GM18951 (cell line): ENCODE results near the gene ARHGAP18.

Source experiments
- POLR2A ChIP-seq: IDR thresholded peaks from 4 replicates; pipeline ENCODE4 v1.6.1; 2011; ENCODE audit warnings: mild to moderate bottlenecking; ENCODE audit not compliant: insufficient read length, insufficient read depth; ENCODE audit errors: extremely low read depth
- in situ Hi-C: fragments of 300-500 bp; cut with MboI; formaldehyde crosslinking; loops from one replicate; pipeline ENCODE4 v1.12.0; 2022; ENCODE audit warnings: low sequenced_read_pairs, mixed read lengths, inconsistent platforms; ENCODE audit not compliant: unreplicated experiment

Gene ARHGAP18

GRCh38 chr6:129662406-129662766 lies 47.6 kb downstream of the ARHGAP18 start:
- in situ Hi-C loops, result no loop called here
- no peak for TF ChIP-seq POLR2A

GRCh38 chr6:129661536-129662405 lies 48.2 kb downstream of the ARHGAP18 start:
- TF ChIP-seq POLR2A, result no peak

GRCh38 chr6:129660346-129660676 lies 49.7 kb downstream of the ARHGAP18 start:
- TF ChIP-seq POLR2A, result no peak
- in situ Hi-C loops, result no loop called here

More at GRCh38 chr6:129661536-129662405, 48.2 kb downstream of the ARHGAP18 start:
- in situ Hi-C loops, result no loop called here

DNA sequence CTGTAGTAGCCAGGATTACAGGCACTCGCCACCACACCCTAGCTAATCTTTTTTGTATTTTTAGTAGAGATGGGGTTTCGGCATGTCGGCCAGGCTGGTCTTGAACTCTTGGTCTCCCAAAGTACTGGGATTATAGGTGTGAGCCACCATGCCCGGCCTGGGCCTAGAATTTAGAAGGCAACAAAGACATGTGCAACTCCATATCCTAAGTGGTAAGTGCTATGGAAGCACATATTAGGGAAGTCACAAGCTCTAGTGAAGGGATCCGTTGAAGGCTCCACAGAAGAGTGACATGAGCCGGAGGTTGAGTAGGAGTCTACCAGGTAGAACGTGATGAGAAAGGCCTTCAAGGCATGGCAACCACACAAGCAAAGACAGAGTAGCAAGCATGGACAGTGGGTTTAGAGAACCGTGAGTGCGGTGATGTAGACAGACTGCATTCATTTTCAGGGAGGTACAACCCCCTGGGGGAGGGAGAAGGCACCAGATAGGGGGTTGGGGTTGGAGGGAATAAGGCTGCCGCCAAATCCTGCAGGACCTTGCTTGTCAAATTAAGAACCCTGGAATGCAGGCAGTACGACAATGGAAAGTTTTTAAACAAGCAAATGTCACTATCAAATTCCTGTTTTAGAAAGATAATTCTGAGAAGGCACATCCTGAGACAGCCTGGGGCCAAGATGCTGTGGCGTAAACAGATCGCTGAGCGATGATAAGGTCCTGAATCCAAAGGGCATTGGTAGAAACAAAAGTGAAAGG lies 50.2 kb downstream of the ARHGAP18 start:
- in situ Hi-C loops, result no loop called here

DNA sequence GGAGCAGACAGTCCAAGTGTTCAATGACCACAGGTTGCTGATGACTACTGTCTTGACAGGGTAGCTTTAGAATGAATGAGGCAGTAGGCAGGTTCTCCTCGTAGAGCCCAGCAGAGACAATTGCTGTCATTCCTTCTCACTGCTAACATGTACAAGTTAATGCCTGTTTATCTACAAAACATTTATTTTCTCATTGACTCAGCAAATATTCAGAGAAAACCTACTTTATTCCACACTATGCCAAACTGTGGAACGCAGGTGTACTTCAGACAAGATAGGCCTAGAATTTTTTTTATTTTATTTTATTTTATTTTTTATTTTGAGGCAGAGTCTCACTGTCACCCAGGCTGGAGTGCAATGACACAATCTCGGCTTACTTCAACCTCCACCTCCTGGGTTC lies 50.8 kb downstream of the ARHGAP18 start:
- in situ Hi-C loops, result no loop called here

More for the DNA sequence above, 50.2 kb downstream of the ARHGAP18 start:
- TF ChIP-seq POLR2A, result no peak

GRCh38 chr6:129657483-129657882 lies 52.5 kb downstream of the ARHGAP18 start:
- in situ Hi-C loops, result no loop called here
- no peak for TF ChIP-seq POLR2A

More for the DNA sequence above, 50.8 kb downstream of the ARHGAP18 start:
- TF ChIP-seq POLR2A, result no peak

DNA sequence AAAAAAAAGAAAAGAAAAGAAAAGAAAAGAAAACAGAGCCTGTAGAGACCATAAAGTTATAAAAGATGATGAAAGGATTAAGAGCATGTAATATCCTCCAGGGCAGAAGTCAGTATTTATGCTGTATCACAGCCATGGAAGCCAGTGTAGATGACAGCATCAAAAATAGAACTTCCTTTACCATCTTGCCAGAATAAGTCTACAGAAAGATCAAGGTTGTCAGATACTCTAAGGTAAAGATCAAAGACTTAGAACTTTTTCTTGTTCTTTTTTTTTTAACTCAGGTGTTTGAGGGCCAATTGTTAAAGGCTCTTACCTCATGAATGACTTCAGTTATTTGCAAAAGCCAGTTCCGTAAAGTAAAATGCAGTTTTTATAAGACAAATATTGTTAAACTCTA lies 54.6 kb downstream of the ARHGAP18 start:
- in situ Hi-C loops, result no loop called here
- no peak for TF ChIP-seq POLR2A

DNA sequence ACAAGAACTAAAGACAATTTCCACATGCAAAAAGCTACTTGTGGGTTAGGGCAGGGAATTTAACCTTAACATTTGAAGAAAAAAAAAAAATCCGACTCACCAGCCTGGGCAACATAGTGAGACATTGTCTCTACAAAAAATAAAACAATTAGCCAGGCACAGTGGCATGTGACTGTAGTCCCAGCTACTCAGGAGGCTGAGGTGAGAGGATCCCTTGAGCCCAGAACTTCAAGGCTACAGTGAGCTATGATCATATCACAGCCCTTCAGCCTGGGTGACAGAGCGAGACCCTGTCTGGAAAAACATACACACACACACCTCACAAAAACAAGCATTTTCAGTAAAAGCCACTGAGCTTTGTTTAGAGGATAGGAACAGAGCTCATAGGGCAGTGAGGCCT lies 56.2 kb downstream of the ARHGAP18 start:
- in situ Hi-C loops, result no loop called here
- TF ChIP-seq POLR2A, result no peak

DNA sequence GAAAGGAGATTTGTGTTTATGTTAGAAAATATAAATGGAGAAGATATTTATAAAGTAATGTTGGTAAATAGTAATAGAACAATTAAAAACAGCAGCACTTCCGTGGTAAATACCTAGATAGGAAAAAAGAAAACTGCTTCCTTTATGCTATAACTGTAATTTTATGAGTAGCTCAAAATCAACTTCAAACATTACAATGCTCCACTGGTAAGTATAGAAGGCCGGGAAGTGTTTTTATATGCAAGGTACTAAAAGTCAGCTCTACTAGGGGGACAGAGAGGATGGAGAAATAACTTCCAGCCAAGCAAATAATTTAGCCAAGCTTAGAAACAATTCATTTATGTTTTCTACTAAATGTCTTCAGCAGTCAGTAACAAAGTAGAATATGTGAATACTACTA lies 56.7 kb downstream of the ARHGAP18 start:
- in situ Hi-C loops, result no loop called here
- TF ChIP-seq POLR2A, result no peak

DNA sequence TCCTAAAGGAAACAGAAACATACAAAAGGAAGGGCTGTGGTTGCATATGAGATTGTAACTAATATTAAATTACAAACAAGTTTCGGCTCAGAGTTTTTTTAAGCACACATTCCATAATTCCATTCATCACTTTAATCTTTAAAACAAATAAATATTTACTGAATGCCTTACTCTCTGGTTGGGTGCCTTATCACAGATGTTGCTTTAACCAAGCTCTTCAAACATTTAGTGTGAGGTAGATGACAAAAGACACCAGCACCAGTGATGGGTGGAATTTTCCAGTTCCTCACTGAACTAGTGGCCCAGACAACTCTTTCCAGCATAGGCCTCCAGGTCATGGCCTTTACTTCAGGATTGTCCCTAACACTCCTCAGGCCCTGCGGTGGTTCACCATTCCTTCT lies 58.7 kb downstream of the ARHGAP18 start:
- in situ Hi-C loops, result no loop called here
- no peak for TF ChIP-seq POLR2A

DNA sequence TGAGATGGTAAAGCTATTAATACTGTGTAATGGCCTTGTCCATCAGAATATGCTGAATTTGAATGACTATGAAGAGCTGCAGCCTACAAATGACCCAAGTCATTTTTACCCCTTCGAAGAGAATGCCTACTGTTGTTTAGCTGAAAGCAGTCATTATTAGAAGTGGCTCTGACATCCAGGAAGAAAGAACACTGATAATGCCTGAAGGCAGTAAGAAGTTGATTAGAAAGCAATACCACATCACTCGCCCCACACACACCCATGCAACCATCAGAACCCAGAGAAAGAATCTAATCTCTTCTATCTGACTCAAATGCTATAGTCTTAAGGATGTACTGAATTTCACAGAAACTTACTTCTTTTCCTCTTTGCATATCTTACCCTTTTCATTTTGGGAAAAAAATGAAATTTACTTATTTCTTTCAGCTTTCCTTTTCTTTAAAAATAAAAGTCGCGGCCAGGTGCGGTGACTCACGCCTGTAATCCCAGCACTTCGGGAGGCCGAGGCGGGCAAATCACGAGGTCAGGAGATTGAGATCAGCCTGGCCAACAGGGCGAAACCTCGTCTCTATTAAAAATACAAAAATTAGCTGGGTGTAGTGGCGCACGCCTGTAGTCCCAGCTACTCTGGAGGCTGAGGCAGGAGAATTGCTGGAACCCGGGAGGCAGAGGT lies 61.0 kb downstream of the ARHGAP18 start:
- TF ChIP-seq POLR2A, result no peak
- in situ Hi-C loops, result no loop called here

DNA sequence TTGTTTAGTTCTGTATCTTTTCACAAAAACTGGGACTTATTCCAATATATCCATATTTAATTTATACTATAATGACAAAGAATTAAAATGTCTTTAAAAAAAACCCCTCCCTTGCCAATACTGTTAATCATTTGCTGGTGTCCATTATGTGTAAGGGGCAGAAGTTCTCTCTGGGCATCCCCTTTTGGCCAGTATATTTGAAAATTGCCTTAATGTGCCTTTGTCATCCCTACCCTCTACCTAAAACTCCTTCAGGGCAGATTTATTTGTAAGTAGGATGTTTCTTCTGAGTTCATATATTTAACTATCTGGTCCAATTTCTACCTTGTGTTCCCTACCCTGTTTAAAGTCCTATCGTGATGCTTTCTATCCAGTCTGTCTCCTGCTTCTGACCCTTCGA lies 62.9 kb downstream of the ARHGAP18 start:
- in situ Hi-C loops, result no loop called here
- TF ChIP-seq POLR2A, result no peak

DNA sequence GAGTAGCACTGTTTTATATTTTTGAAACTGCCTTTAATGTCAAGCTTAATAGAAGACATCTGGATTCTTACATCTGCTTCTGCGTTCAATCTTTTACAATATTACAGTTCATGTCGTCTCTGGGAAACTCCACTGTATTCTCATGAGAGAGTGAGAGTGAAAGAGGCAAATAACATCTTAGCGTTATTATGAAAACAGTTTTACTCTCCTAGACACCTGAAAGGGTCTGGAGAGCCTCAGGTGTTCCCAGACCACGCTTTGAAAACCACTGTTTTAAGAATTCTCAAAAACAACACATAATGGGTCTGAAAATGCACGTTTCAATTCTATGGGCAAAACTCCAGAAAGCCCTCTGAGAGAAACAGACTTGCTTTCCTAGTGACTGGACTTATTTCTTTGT lies 63.3 kb downstream of the ARHGAP18 start:
- in situ Hi-C loops, result no loop called here
- TF ChIP-seq POLR2A, result no peak
